Measurements from ENCODE around the gene AGFG1. TPM values are rescaled to one million over a fixed set of nuclear protein-coding genes. Genes with fewer than 3 reads are reported as not detected.

AGFG1 gene
- total and polyA plus RNA-seq, 2 donors (not counting 1 experiment from before 2014, with no cell fraction given): 28.7 to 83.3 TPM

GRCh38 chr2:227534714-227535113, 62.8 kb downstream of the AGFG1 start:
- Histone ChIP-seq H3K9me3 (ENCODE audit: control extremely low read depth in 1 of 3, control insufficient read depth in 2 of 3, insufficient read depth in 1 of 3, low read length in 2 of 3) (no peaks in the 10 kb centered on the region), H3K4me2 (replicated peaks; ENCODE audit: low read depth, low read length, poor library complexity, severe bottlenecking) (no peak overlapping the region), H3K4me3 (ENCODE audit: control extremely low read depth in 1 of 5, extremely low read depth in 1 of 5, insufficient read depth in 1 of 5, low read depth in 2 of 5, low read length in 4 of 5) (no peak overlapping the region), H3K27me3 (replicated peaks in 1 of 4; ENCODE audit: control extremely low read depth in 1 of 4, control insufficient read depth in 3 of 4, insufficient read depth in 4 of 4, low read length in 3 of 4) (no peaks in the 10 kb centered on the region), H3K36me3 (replicated peaks in 1 of 2; ENCODE audit: control extremely low read depth in 1 of 2, control insufficient read depth in 1 of 2, extremely low read depth in 1 of 2, insufficient read depth in 2 of 2, low read length in 1 of 2) (peaks cover 17 to 36% of the 10 kb centered on the region in 2 experiments), H3K27ac (ENCODE audit: low read length in 2 of 2) (no peak overlapping the region), H3K4me1 (ENCODE audit: control insufficient read depth in 2 of 2, insufficient read depth in 2 of 2, low read length in 2 of 2) (peaks cover 3 to 5% of the 10 kb centered on the region in 2 donors), H3K9ac (ENCODE audit: low read length) (no peak overlapping the region), H4K20me1 (ENCODE audit: control insufficient read depth, insufficient read depth, low read length, poor library complexity, severe bottlenecking) (no peaks in the 10 kb centered on the region), H3K79me2 (ENCODE audit: control insufficient read depth, insufficient read depth, low read length) (peaks cover 3% of the 10 kb centered on the region), H2AFZ (ENCODE audit: insufficient read depth, low read depth, low read length, poor library complexity, severe bottlenecking) (no peak overlapping the region)
- DNase-seq (peak; percentile 25), ATAC-seq (ENCODE audit: low read depth) (no peak)
- H3K9me3 Mint-ChIP-seq (ENCODE audit: insufficient read depth): no peaks in the 10 kb centered on the region
- H3K27ac Mint-ChIP-seq: peak overlapping the region; percentile 50
- intact Hi-C loops (cut with micrococcal nuclease): no loop called here
- no peak overlapping the region for H3K4me3 Mint-ChIP-seq
- 27% methylated on average over 1 of the region's 3 CpGs for WGBS (ENCODE audit: insufficient coverage)
- TF ChIP-seq CTCF (IDR thresholded peaks at IDR 0.05): no peak
- no peak for TF ChIP-seq EZH2 (IDR thresholded peaks at IDR 0.05; ENCODE audit: borderline replicate concordance, insufficient read depth, low read depth, low read length, poor library complexity, severe bottlenecking)
- H3K4me1 Mint-ChIP-seq: peaks cover 10% of the 10 kb centered on the region
- POLR2A ChIA-PET: no interaction called here
- CTCF ChIA-PET: no interaction called here
- no peaks in the 10 kb centered on the region for H3K27me3 Mint-ChIP-seq

GRCh38 chr2:227536445-227536844, 64.5 kb downstream of the AGFG1 start:
- Histone ChIP-seq H3K27me3 (replicated peaks in 1 of 4; ENCODE audit: control extremely low read depth in 1 of 4, control insufficient read depth in 3 of 4, insufficient read depth in 4 of 4, low read length in 3 of 4) (no peaks in the 10 kb centered on the region), H3K79me2 (ENCODE audit: control insufficient read depth, insufficient read depth, low read length) (peaks cover 5% of the 10 kb centered on the region), H2AFZ (ENCODE audit: insufficient read depth, low read depth, low read length, poor library complexity, severe bottlenecking) (no peak overlapping the region), H3K36me3 (replicated peaks in 1 of 2; ENCODE audit: control extremely low read depth in 1 of 2, control insufficient read depth in 1 of 2, extremely low read depth in 1 of 2, insufficient read depth in 2 of 2, low read length in 1 of 2) (peaks cover 17 to 40% of the 10 kb centered on the region in 2 experiments), H3K9ac (ENCODE audit: low read length) (no peak overlapping the region), H3K4me1 (ENCODE audit: control insufficient read depth in 2 of 2, insufficient read depth in 2 of 2, low read length in 2 of 2) (peaks cover 3 to 5% of the 10 kb centered on the region in 2 donors), H4K20me1 (ENCODE audit: control insufficient read depth, insufficient read depth, low read length, poor library complexity, severe bottlenecking) (no peaks in the 10 kb centered on the region), H3K9me3 (ENCODE audit: control extremely low read depth in 1 of 3, control insufficient read depth in 2 of 3, insufficient read depth in 1 of 3, low read length in 2 of 3) (no peaks in the 10 kb centered on the region), H3K4me3 (ENCODE audit: control extremely low read depth in 1 of 5, extremely low read depth in 1 of 5, insufficient read depth in 1 of 5, low read depth in 2 of 5, low read length in 4 of 5) (no peak overlapping the region), H3K4me2 (replicated peaks; ENCODE audit: low read depth, low read length, poor library complexity, severe bottlenecking) (no peak overlapping the region), H3K27ac (ENCODE audit: low read length in 2 of 2) (no peak overlapping the region)
- POLR2A ChIA-PET: no interaction called here
- Mint-ChIP-seq H3K9me3 (ENCODE audit: insufficient read depth) (no peaks in the 10 kb centered on the region), H3K4me1 (peaks cover 10% of the 10 kb centered on the region), H3K27me3 (no peaks in the 10 kb centered on the region), H3K4me3 (no peak overlapping the region), H3K27ac (no peak overlapping the region)
- DNase-seq: no peak
- TF ChIP-seq EZH2 (IDR thresholded peaks at IDR 0.05; ENCODE audit: borderline replicate concordance, insufficient read depth, low read depth, low read length, poor library complexity, severe bottlenecking) (no peak), CTCF (IDR thresholded peaks at IDR 0.05) (no peak)
- no CpG with 5 or more reads among the region's 2 CpGs for WGBS (ENCODE audit: insufficient coverage)
- CTCF ChIA-PET: no interaction called here
- intact Hi-C loops (cut with micrococcal nuclease): no loop called here
- no peak for ATAC-seq (ENCODE audit: low read depth)

All from B cell (primary cell).